HCT116 (cell line): Measurements from ENCODE around the gene RGS8. TPM values are rescaled to one million over a fixed set of nuclear protein-coding genes. Genes with fewer than 3 reads are reported as not detected.

ENCODE experiments used
- ATAC-seq: fragments of 200-7000 bp; cut with Tn5 transposase; 2 replicates; pipeline ENCODE4 v1.9.1; 2020; ENCODE audit warnings: mild to moderate bottlenecking, moderate library complexity
- BruUV-seq: library from RNA; stranded (reverse); fragments of 400-500 nt; replicated peaks from 2 replicates; lab custom pipeline; 2021; lab: Mats Ljungman, UMichigan
- CTCF ChIA-PET: fragments of 300-600 bp; sonication (Branson Sonifier 250); formaldehyde crosslinking; loops from one replicate; lab custom pipeline; 2021; ENCODE audit warnings: antibody characterized with exemption; lab: Charles Lee
- POLR2A ChIA-PET: fragments of 300-600, 350-600 bp; sonication (Branson Sonifier 250); formaldehyde crosslinking; loops from one replicate; lab custom pipeline; 2021; ENCODE audit warnings: antibody characterized with exemption; lab: Charles Lee
- RAD21 ChIA-PET, 2 experiments: fragments of 300-600 bp; sonication (Branson Sonifier 250); formaldehyde crosslinking; loops; one replicate each; lab custom pipeline; 2023; ENCODE audit warnings: low total read pairs in 2 of 2; ENCODE audit not compliant: uncharacterized antibody in 2 of 2, unreplicated experiment in 2 of 2, low non-redundant PET in 1 of 2; lab: Charles Lee
- DNase-seq: peaks from one replicate; pipeline ENCODE4 v3.0.0-alpha.2; 2010; ENCODE audit warnings: low read depth, low spot score
- H2AFZ ChIP-seq: fragments of 200-600 bp; shearing (Covaris generic), sonication (generic); 2 replicates; pipeline ENCODE4 v1.6.1; 2017; ENCODE audit warnings: low read depth, mixed run types, mixed read lengths, antibody characterized with exemption, low read length; ENCODE audit not compliant: poor library complexity, severe bottlenecking
- H3K27ac ChIP-seq: 2 replicates; pipeline ENCODE4 v1.5.1; 2012; ENCODE audit warnings: low read depth, low read length
- H3K27me3 ChIP-seq: fragments of 200-600 bp; sonication (generic); 2 replicates; pipeline ENCODE4 v1.6.1; 2016; ENCODE audit warnings: mixed run types, low read length, mixed read lengths; ENCODE audit not compliant: insufficient read depth
- H3K36me3 ChIP-seq, 2 experiments: fragments of 200-500 bp in 1 of 2; fragments of 200-600 bp in 1 of 2; sonication (Bioruptor generic) in 1 of 2; sonication (generic) in 1 of 2; 2 replicates each; pipeline versions ENCODE4 v1.5.1 to v1.6.1; 2014 to 2016; ENCODE audit warnings: low read length in 2 of 2, inconsistent platforms in 1 of 2, mixed read lengths in 1 of 2, mixed run types in 1 of 2; ENCODE audit not compliant: insufficient read depth in 2 of 2, control insufficient read depth in 1 of 2
- H3K4me1 ChIP-seq, 2 experiments: fragments of 200-600 bp in 1 of 2; sonication (generic) in 1 of 2; 2 replicates each; pipeline versions ENCODE4 v1.5.1 to v1.6.1; 2012 to 2017; ENCODE audit warnings: low read length in 2 of 2, inconsistent platforms in 1 of 2, mild to moderate bottlenecking in 1 of 2, mixed read lengths in 1 of 2, mixed run types in 1 of 2, moderate library complexity in 1 of 2; ENCODE audit not compliant: insufficient read depth in 2 of 2, control insufficient read depth in 1 of 2
- H3K4me2 ChIP-seq: fragments of 200-600 bp; sonication (generic); 2 replicates; pipeline ENCODE4 v1.6.1; 2017; ENCODE audit warnings: mixed run types, low read length, mixed read lengths
- H3K4me3 ChIP-seq, 2 experiments: fragments of 200-600 bp in 1 of 2; sonication (generic) in 1 of 2; replicated peaks in 1 of 2; 2 replicates each; pipeline ENCODE4 v1.5.1; 2011 to 2016; ENCODE audit warnings: low read length in 2 of 2, control low read depth in 1 of 2, low read depth in 1 of 2, mild to moderate bottlenecking in 1 of 2, mixed read lengths in 1 of 2, mixed run types in 1 of 2
- H3K79me2 ChIP-seq: fragments of 200-600 bp; sonication (generic); 2 replicates; pipeline ENCODE4 v1.6.1; 2017; ENCODE audit warnings: mild to moderate bottlenecking, mixed run types, low read length, moderate library complexity, mixed read lengths; ENCODE audit not compliant: insufficient read depth
- H3K9ac ChIP-seq: fragments of 200-600 bp; sonication (generic); 2 replicates; pipeline ENCODE4 v1.6.1; 2016; ENCODE audit warnings: low read length, mixed read lengths
- H3K9me2 ChIP-seq: fragments of 200-600 bp; sonication (generic), shearing (Covaris generic); 2 replicates; pipeline ENCODE4 v1.6.1; 2017; ENCODE audit warnings: mixed run types, mild to moderate bottlenecking, moderate library complexity; ENCODE audit not compliant: insufficient read depth
- H3K9me3 ChIP-seq, 2 experiments: fragments of 200-500 bp in 1 of 2; fragments of 200-600 bp in 1 of 2; sonication (Bioruptor generic) in 1 of 2; sonication (generic) in 1 of 2; 2 replicates each; pipeline ENCODE4 v1.6.1; 2014 to 2017; ENCODE audit warnings: low read length in 2 of 2, mixed read lengths in 2 of 2, inconsistent platforms in 1 of 2, low read depth in 1 of 2, mild to moderate bottlenecking in 1 of 2, mixed run types in 1 of 2, moderate library complexity in 1 of 2; ENCODE audit not compliant: control insufficient read depth in 1 of 2, insufficient read depth in 1 of 2
- H4K20me1 ChIP-seq: fragments of 200-600 bp; sonication (generic), shearing (Covaris generic); 2 replicates; pipeline ENCODE4 v1.6.1; 2017; ENCODE audit warnings: mixed run types, mild to moderate bottlenecking, moderate library complexity; ENCODE audit not compliant: insufficient read depth
- EZH2 ChIP-seq: fragments of 200-600 bp; sonication (generic); IDR thresholded peaks from 2 replicates; pipeline ENCODE4 v1.6.1; 2017; ENCODE audit warnings: antibody characterized with exemption, mixed run types
- EZH2phosphoT487 ChIP-seq: fragments of 200-600 bp; IDR thresholded peaks from 2 replicates; pipeline ENCODE4 v1.6.1; 2018; ENCODE audit warnings: antibody characterized with exemption, borderline replicate concordance
- JUND ChIP-seq: IDR thresholded peaks from 2 replicates; pipeline ENCODE4 v1.6.1; 2012
- POLR2AphosphoS5 ChIP-seq: IDR thresholded peaks from 2 replicates; pipeline ENCODE4 v1.6.1; 2011; ENCODE audit warnings: mild to moderate bottlenecking, low read depth, low read length, moderate library complexity
- SP1 ChIP-seq: IDR thresholded peaks from 2 replicates; pipeline ENCODE4 v1.6.1; 2012; ENCODE audit warnings: low read depth
- SRF ChIP-seq: IDR thresholded peaks from 2 replicates; pipeline ENCODE4 v1.6.1; 2012; ENCODE audit warnings: low read depth
- TCF7L2 ChIP-seq: IDR thresholded peaks from 2 replicates; pipeline ENCODE4 v1.7.0; 2011; ENCODE audit warnings: borderline replicate concordance, inconsistent platforms; ENCODE audit not compliant: insufficient read depth, insufficient read length; ENCODE audit errors: extremely low read depth
- YY1 ChIP-seq: IDR thresholded peaks from 2 replicates; pipeline ENCODE4 v1.6.1; 2011; ENCODE audit warnings: low read length, low read depth, moderate library complexity, mild to moderate bottlenecking; ENCODE audit not compliant: insufficient replicate concordance; ENCODE audit errors: extremely low read depth
- ZFX ChIP-seq: fragments of 450-650 bp; IDR thresholded peaks from 2 replicates; pipeline ENCODE4 v1.6.1; 2017
- ZNF274 ChIP-seq: fragments of 200-500 bp; sonication (Bioruptor generic); IDR thresholded peaks from 2 replicates; pipeline ENCODE4 v1.6.1; 2014; ENCODE audit warnings: mild to moderate bottlenecking, low read depth, low read length, inconsistent platforms
- intact Hi-C: fragments of 100-400 bp; cut with micrococcal nuclease; formaldehyde crosslinking; loops from 2 replicates; pipeline ENCODE4 v1.10.0; 2022
- total RNA-seq: library from RNA; stranded (reverse); gene quantifications from one replicate; pipeline ENCODE4 v1.2.1, GENCODE V29; 2021; ENCODE audit not compliant: unreplicated experiment
- TF ChIP-seq, protein P1 (sequence below), 3 experiments: fragments of 200-600 bp in 1 of 3; sonication (generic) in 1 of 3; IDR thresholded peaks in 2 of 3; conservative IDR thresholded peaks in 1 of 3; 2 replicates each; pipeline ENCODE4 v1.5.1; 2012 to 2017; ENCODE audit warnings: low read depth in 2 of 3, low read length in 2 of 3, antibody characterized with exemption in 1 of 3, borderline replicate concordance in 1 of 3, control low read depth in 1 of 3, mild to moderate bottlenecking in 1 of 3, mixed read lengths in 1 of 3, mixed run types in 1 of 3, moderate library complexity in 1 of 3; ENCODE audit not compliant: insufficient read depth in 1 of 3
- TF ChIP-seq, protein P2 (sequence below): IDR thresholded peaks from 2 replicates; pipeline ENCODE4 v1.6.1; 2012
- TF ChIP-seq, protein P3 (sequence below): IDR thresholded peaks from 2 replicates; pipeline ENCODE4 v1.6.1; 2012

The RGS8 gene
- total RNA-seq, 1 experiment from 2014 or later, result not detected

GRCh38 chr1:182656842-182657397 lies 27.5 kb downstream of the RGS8 start:
- H3K9ac ChIP-seq, result no peak overlapping the region
- ChIA-PET POLR2A (interaction anchor here (0.6 kb wide), 1 partner anchor 10 kb away, joined by 4 read pairs; no protein-coding TSS in a partner anchor), CTCF (no interaction called here), RAD21 (no interaction called here)
- no peaks in the 10 kb centered on the region for H4K20me1 ChIP-seq
- H3K4me3 ChIP-seq, result no peak overlapping the region
- intact Hi-C loops, result no loop called here
- H3K4me1 ChIP-seq, result no peaks in the 10 kb centered on the region
- no TSS peak for BruUV-seq
- no peak overlapping the region for H2AFZ ChIP-seq
- no peak overlapping the region for H3K27ac ChIP-seq
- H3K9me3 ChIP-seq, result no peaks in the 10 kb centered on the region
- no peaks in the 10 kb centered on the region for H3K79me2 ChIP-seq
- no peaks in the 10 kb centered on the region for H3K9me2 ChIP-seq
- peaks cover 13% of the 10 kb centered on the region; the same call in 1 of the 2 replicates for H3K27me3 ChIP-seq
- H3K36me3 ChIP-seq, result no peaks in the 10 kb centered on the region
- H3K4me2 ChIP-seq, result no peak overlapping the region
- TF ChIP-seq ZNF274, result no peak
- TF ChIP-seq ZFX, result no peak
- TF ChIP-seq SRF, result no peak
- no peak for TF ChIP-seq JUND
- TF ChIP-seq, protein P1, sequence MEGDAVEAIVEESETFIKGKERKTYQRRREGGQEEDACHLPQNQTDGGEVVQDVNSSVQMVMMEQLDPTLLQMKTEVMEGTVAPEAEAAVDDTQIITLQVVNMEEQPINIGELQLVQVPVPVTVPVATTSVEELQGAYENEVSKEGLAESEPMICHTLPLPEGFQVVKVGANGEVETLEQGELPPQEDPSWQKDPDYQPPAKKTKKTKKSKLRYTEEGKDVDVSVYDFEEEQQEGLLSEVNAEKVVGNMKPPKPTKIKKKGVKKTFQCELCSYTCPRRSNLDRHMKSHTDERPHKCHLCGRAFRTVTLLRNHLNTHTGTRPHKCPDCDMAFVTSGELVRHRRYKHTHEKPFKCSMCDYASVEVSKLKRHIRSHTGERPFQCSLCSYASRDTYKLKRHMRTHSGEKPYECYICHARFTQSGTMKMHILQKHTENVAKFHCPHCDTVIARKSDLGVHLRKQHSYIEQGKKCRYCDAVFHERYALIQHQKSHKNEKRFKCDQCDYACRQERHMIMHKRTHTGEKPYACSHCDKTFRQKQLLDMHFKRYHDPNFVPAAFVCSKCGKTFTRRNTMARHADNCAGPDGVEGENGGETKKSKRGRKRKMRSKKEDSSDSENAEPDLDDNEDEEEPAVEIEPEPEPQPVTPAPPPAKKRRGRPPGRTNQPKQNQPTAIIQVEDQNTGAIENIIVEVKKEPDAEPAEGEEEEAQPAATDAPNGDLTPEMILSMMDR (IDR thresholded peaks at IDR 0.05 in 2 of 3, conservative IDR thresholded peaks at IDR 0.05 in 1 of 3; ENCODE audit: borderline replicate concordance in 1 of 3, insufficient read depth in 1 of 3, low read depth in 2 of 3, low read length in 2 of 3), result no peak
- TF ChIP-seq, all 23 proteins: peak for 0
- DNase-seq, result no peak
- ATAC-seq, result no peak

GRCh38 chr1:182653986-182654385 lies 30.4 kb downstream of the RGS8 start:
- no TSS peak for BruUV-seq
- Histone ChIP-seq H3K9ac (no peak overlapping the region), H4K20me1 (no peaks in the 10 kb centered on the region), H3K79me2 (no peaks in the 10 kb centered on the region), H3K4me3 (no peak overlapping the region), H3K9me2 (no peaks in the 10 kb centered on the region), H2AFZ (no peak overlapping the region), H3K4me2 (no peak overlapping the region), H3K9me3 (no peaks in the 10 kb centered on the region), H3K36me3 (no peaks in the 10 kb centered on the region), H3K4me1 (no peaks in the 10 kb centered on the region), H3K27ac (no peak overlapping the region), H3K27me3 (no peaks in the 10 kb centered on the region)
- ATAC-seq (no peak), DNase-seq (no peak)
- RAD21 ChIA-PET, result no interaction called here
- TF ChIP-seq TCF7L2, result no peak
- no peak for TF ChIP-seq POLR2AphosphoS5
- TF ChIP-seq YY1, result no peak
- TF ChIP-seq, protein P1 (IDR thresholded peaks at IDR 0.05 in 2 of 3, conservative IDR thresholded peaks at IDR 0.05 in 1 of 3; ENCODE audit: borderline replicate concordance in 1 of 3, insufficient read depth in 1 of 3, low read depth in 2 of 3, low read length in 2 of 3), result no peak
- TF ChIP-seq, protein P2, sequence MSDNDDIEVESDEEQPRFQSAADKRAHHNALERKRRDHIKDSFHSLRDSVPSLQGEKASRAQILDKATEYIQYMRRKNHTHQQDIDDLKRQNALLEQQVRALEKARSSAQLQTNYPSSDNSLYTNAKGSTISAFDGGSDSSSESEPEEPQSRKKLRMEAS, result no peak
- no peak for TF ChIP-seq SP1
- TF ChIP-seq EZH2phosphoT487, result no peak
- TF ChIP-seq EZH2, result no peak
- TF ChIP-seq, protein P3, sequence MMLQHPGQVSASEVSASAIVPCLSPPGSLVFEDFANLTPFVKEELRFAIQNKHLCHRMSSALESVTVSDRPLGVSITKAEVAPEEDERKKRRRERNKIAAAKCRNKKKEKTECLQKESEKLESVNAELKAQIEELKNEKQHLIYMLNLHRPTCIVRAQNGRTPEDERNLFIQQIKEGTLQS, result no peak
- no peak for TF ChIP-seq ZFX
- intact Hi-C loops, result no loop called here
- POLR2A ChIA-PET, result no interaction called here
- CTCF ChIA-PET, result no interaction called here
